Measurements from ENCODE around the gene MLNR. TPM values are rescaled to one million over a fixed set of nuclear protein-coding genes. Genes with fewer than 3 reads are reported as not detected.

Gene MLNR
- total and polyA plus RNA-seq, 4 donors, result 0.09 TPM; not detected in 3

- Histone ChIP-seq H3K36me3 (ENCODE audit: control insufficient read depth in 4 of 4, insufficient read depth in 3 of 4, low read depth in 1 of 4, low read length in 3 of 4) (peaks cover 5 to 51% (median 40%) of the 10 kb centered on the region in 4 donors), H3K27me3 (ENCODE audit: control insufficient read depth in 4 of 4, insufficient read depth in 4 of 4, low read length in 3 of 4) (no peaks in the 10 kb centered on the region), H3K9me3 (ENCODE audit: control insufficient read depth in 4 of 4, low read length in 3 of 4) (no peaks in the 10 kb centered on the region), H3K9ac (ENCODE audit: low read depth in 1 of 2, low read length in 2 of 2) (no peak overlapping the region), H3K27ac (ENCODE audit: low read depth in 1 of 2, low read length in 2 of 2) (no peak overlapping the region), H3K4me1 (ENCODE audit: control insufficient read depth in 4 of 4, insufficient read depth in 4 of 4, low read length in 3 of 4) (peaks cover 0 to 1% (median 0%) of the 10 kb centered on the region in 4 donors), H3K4me3 (ENCODE audit: low read depth in 1 of 3, low read length in 3 of 3) (no peak overlapping the region)
- 98% methylated on average over 4 of the region's 4 CpGs for WGBS
- TF ChIP-seq FOXA2 (IDR thresholded peaks at IDR 0.05) (no peak), FOXA1 (IDR thresholded peaks at IDR 0.05) (no peak), RXRA (IDR thresholded peaks at IDR 0.05) (no peak), YY1 (IDR thresholded peaks at IDR 0.05) (no peak), CTCF (IDR thresholded peaks at IDR 0.05; ENCODE audit: low read depth, low read length, missing input control) (no peak), EGR1 (IDR thresholded peaks at IDR 0.05; ENCODE audit: low read depth in 2 of 2) (no peak), SP1 (IDR thresholded peaks at IDR 0.05) (no peak), ATF3 (IDR thresholded peaks at IDR 0.05) (no peak), MAX (IDR thresholded peaks at IDR 0.05) (no peak), REST (IDR thresholded peaks at IDR 0.05) (no peak), GABPA (IDR thresholded peaks at IDR 0.05 in 1 of 2, conservative IDR thresholded peaks at IDR 0.05 in 1 of 2) (no peak)
- DNase-seq (ENCODE audit: low spot score), result no peak
Observed at GRCh38 chr13:49208619-49209018, 11.5 kb upstream of the MLNR start.

GRCh38 chr13:49210114-49210513 is 10.0 kb upstream of the MLNR start:
- Histone ChIP-seq H3K27ac (ENCODE audit: low read depth in 1 of 2, low read length in 2 of 2) (no peak overlapping the region), H3K4me1 (ENCODE audit: control insufficient read depth in 4 of 4, insufficient read depth in 4 of 4, low read length in 3 of 4) (peaks cover 3 to 13% (median 13%) of the 10 kb centered on the region in 4 donors), H3K9ac (ENCODE audit: low read depth in 1 of 2, low read length in 2 of 2) (no peak overlapping the region), H3K9me3 (ENCODE audit: control insufficient read depth in 4 of 4, low read length in 3 of 4) (no peaks in the 10 kb centered on the region), H3K36me3 (ENCODE audit: control insufficient read depth in 4 of 4, insufficient read depth in 3 of 4, low read depth in 1 of 4, low read length in 3 of 4) (peaks cover 5 to 37% (median 31%) of the 10 kb centered on the region in 4 donors), H3K27me3 (ENCODE audit: control insufficient read depth in 4 of 4, insufficient read depth in 4 of 4, low read length in 3 of 4) (no peaks in the 10 kb centered on the region), H3K4me3 (ENCODE audit: low read depth in 1 of 3, low read length in 3 of 3) (no peak overlapping the region)
- no peak for DNase-seq (ENCODE audit: low spot score)
- TF ChIP-seq RAD21 (IDR thresholded peaks at IDR 0.05) (no peak), FOXA1 (IDR thresholded peaks at IDR 0.05) (no peak), EGR1 (IDR thresholded peaks at IDR 0.05; ENCODE audit: low read depth in 2 of 2) (no peak), ZBTB33 (IDR thresholded peaks at IDR 0.05) (no peak), NR2F2 (IDR thresholded peaks at IDR 0.05) (no peak), YY1 (IDR thresholded peaks at IDR 0.05) (no peak), REST (IDR thresholded peaks at IDR 0.05) (no peak), RXRA (IDR thresholded peaks at IDR 0.05) (no peak), FOXA2 (IDR thresholded peaks at IDR 0.05) (no peak), ATF3 (IDR thresholded peaks at IDR 0.05) (no peak), TAF1 (conservative IDR thresholded peaks at IDR 0.05) (no peak), HNF4A (conservative IDR thresholded peaks at IDR 0.05) (no peak), HNF4G (IDR thresholded peaks at IDR 0.05) (no peak)
- WGBS, result 95% methylated on average over 1 of the region's 1 CpG

All from liver (tissue), 9 donors.